Tibial nerve (tissue), 4 donors: ENCODE data around the gene PROM2.

Experiments
- EP300 ChIP-seq, 2 donors: sonication (generic); formaldehyde crosslinking; IDR thresholded peaks; one replicate each; pipeline ENCODE4 v1.6.1; 2017; ENCODE audit warnings: antibody characterized with exemption in 2 of 2, mild to moderate bottlenecking in 1 of 2
- POLR2A ChIP-seq, 2 donors: fragments of 450-650 bp; IDR thresholded peaks; one replicate each; pipeline ENCODE4 v1.6.1; 2017; ENCODE audit warnings: antibody characterized with exemption in 2 of 2, mild to moderate bottlenecking in 2 of 2, moderate library complexity in 2 of 2
- TF ChIP-seq, protein P1 (sequence below), 5 experiments: fragments of 200-600 bp in 3 of 5; fragments of 450-650 bp in 2 of 5; sonication (generic) in 3 of 5; IDR thresholded peaks; one replicate each; pipeline ENCODE4 v1.5.1; 2016 to 2019; ENCODE audit warnings: antibody characterized with exemption in 5 of 5, mild to moderate bottlenecking in 3 of 5, moderate library complexity in 2 of 5

DNA sequence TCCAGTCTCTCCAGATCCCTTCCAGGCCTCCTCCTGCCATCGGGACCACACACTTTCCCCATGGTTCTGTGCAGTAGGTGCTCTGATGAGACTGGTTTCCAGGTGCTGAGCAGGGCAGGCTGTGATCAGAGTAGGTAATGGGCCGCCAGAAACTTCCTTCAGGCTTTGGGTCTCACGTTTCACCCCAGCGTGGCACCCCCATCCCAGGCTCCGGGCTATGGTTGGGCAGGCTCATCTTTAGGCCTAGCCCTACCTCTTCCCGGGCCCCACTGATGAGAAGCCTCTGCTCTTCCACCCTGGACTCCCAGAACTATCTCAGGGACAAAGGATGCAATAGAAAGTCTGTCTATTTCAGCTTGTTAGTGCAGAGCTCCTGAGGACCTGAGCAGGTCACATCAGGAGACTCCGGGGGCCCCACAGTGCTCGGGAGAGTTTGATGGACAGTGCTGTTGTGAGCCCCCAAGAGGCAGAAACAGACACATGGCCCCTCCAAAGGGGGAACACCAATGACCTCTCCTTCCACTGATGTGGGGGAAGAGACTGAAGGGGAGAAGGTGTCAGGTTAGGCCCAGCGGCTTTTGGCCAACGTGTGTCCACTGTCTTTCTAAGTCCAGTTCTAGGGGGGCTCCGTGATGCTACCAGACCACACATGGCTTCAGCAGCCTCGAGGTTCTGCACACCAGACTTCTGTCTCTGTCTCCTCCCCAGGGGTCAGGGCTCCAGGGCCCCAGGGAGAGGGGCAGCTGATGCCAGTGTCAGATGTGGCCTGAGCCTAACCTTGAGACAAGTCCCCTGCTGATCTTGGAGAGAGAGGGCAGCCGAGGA, 5.8 kb upstream of the PROM2 start:
- TF ChIP-seq, protein P1, sequence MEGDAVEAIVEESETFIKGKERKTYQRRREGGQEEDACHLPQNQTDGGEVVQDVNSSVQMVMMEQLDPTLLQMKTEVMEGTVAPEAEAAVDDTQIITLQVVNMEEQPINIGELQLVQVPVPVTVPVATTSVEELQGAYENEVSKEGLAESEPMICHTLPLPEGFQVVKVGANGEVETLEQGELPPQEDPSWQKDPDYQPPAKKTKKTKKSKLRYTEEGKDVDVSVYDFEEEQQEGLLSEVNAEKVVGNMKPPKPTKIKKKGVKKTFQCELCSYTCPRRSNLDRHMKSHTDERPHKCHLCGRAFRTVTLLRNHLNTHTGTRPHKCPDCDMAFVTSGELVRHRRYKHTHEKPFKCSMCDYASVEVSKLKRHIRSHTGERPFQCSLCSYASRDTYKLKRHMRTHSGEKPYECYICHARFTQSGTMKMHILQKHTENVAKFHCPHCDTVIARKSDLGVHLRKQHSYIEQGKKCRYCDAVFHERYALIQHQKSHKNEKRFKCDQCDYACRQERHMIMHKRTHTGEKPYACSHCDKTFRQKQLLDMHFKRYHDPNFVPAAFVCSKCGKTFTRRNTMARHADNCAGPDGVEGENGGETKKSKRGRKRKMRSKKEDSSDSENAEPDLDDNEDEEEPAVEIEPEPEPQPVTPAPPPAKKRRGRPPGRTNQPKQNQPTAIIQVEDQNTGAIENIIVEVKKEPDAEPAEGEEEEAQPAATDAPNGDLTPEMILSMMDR (IDR thresholded peaks at IDR 0.05) = no peak
- TF ChIP-seq POLR2A (IDR thresholded peaks at IDR 0.05) (no peak), EP300 (IDR thresholded peaks at IDR 0.05) (no peak)
